Naive thymus-derived CD8-positive, alpha-beta T cell (primary cell): ENCODE data around the gene CAMKK1. TPM values are rescaled to one million over a fixed set of nuclear protein-coding genes. Genes with fewer than 3 reads are reported as not detected.

Source experiments
- ATAC-seq, 2 donors: fragments of 150-1000 bp; cut with Tn5 transposase in 1 of 2; sonication (Bioruptor Pico), chemical (Tn5 transposase) in 1 of 2; 1 replicate in 1 of 2; 2 replicates in 1 of 2; pipeline ENCODE4 v1.10.0; 2021; ENCODE audit warnings: mild to moderate bottlenecking in 2 of 2, moderate library complexity in 2 of 2
- POLR2A ChIA-PET: fragments of 350-600 bp; sonication (Branson Sonifier 250); formaldehyde crosslinking; loops from one replicate; lab custom pipeline; 2021; ENCODE audit warnings: antibody characterized with exemption; lab: Charles Lee
- DNase-seq, 10 donors: peaks; one replicate each; pipeline versions ENCODE4 v3.0.0 to v3.0.0-alpha.2; 2020 to 2022
- H3K27ac Mint-ChIP-seq, 10 donors: one replicate each; pipeline ENCODE4 v1.8.0; 2020 to 2022; ENCODE audit warnings: mild to moderate bottlenecking in 10 of 10, mixed read lengths in 10 of 10, moderate library complexity in 4 of 10, inconsistent platforms in 1 of 10
- H3K27me3 Mint-ChIP-seq, 5 donors: one replicate each; pipeline ENCODE4 v1.8.0; 2021 to 2022; ENCODE audit warnings: mixed read lengths in 5 of 5
- H3K36me3 Mint-ChIP-seq, 3 donors: one replicate each; pipeline ENCODE4 v1.8.0; 2020 to 2022; ENCODE audit warnings: mixed read lengths in 3 of 3, mild to moderate bottlenecking in 2 of 3, inconsistent platforms in 1 of 3
- H3K4me1 Mint-ChIP-seq, 4 donors: one replicate each; pipeline ENCODE4 v1.8.0; 2021 to 2022; ENCODE audit warnings: mixed read lengths in 4 of 4
- H3K4me3 Mint-ChIP-seq, 10 donors: one replicate each; pipeline ENCODE4 v1.8.0; 2020 to 2022; ENCODE audit warnings: mild to moderate bottlenecking in 10 of 10, mixed read lengths in 10 of 10, moderate library complexity in 6 of 10, inconsistent platforms in 1 of 10
- H3K9me3 Mint-ChIP-seq, 9 donors: one replicate each; pipeline ENCODE4 v1.8.0; 2020 to 2022; ENCODE audit warnings: mixed read lengths in 9 of 9, mild to moderate bottlenecking in 3 of 9, inconsistent platforms in 1 of 9, moderate library complexity in 1 of 9
- polyA plus RNA-seq, 3 donors: library from polyadenylated mRNA; unstranded; fragments of 300-500 nt; fragmentation: Illumina TruSeq; gene quantifications; one replicate each; pipeline ENCODE4 v1.2.3, GENCODE V29; 2021
- total RNA-seq, 8 experiments: library from RNA in 2 of 8; stranded (reverse) in 2 of 8; gene quantifications; one replicate each; pipeline ENCODE4 v1.2.3 and lab custom pipeline; 2021 to 2026

CAMKK1 gene
- total and polyA plus RNA-seq, 5 experiments from 2014 or later: 0.33 to 5.3 (median 1.5) TPM

DNA sequence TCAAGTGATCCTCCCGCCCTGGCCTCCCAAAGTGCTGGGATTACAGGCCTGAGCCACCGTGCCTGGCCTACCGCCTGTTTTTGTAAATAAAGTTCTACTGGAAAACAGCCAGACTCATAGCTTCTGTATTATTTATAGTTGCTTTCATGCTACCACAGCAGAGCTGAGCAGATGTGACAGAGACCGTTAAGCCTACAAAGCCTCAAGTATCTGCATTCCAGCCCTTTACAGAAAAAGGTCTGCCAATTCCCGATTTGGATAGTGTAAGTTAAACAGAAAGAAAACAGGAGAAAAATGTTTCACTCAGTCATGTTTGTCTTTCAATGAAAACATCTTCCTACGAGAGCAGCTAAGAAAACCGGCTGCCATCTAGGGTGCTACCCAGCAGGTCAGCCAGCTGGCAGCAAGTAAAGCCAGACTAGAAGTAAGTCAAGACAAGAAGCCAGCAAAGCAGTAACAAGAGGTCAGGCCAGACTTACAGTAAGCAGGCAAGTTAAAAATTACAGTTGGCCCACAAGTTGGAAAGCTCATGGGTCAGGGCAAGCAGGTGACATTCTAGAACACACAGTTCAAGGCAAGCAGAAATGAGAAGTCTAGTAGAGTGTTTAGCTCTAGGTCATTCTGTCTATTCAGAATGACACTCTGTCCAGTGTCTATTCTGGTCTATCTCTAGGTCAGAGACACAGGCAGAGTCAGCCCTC is 64.6 kb downstream of the CAMKK1 start:
- DNase-seq (no peak), ATAC-seq (no peak)
- POLR2A ChIA-PET: interaction anchor here (4.1 kb wide), 1 partner anchor 91 kb away, joined by 23 read pairs; no protein-coding TSS in a partner anchor
- Mint-ChIP-seq H3K27me3 (no peaks in the 10 kb centered on the region), H3K4me3 (no peak overlapping the region), H3K36me3 (peaks cover 3 to 72% (median 11%) of the 10 kb centered on the region in 3 donors), H3K27ac (peak overlapping the region in 2 of 10 donors; percentile 50 to 77), H3K4me1 (peaks cover 0 to 11% (median 2%) of the 10 kb centered on the region in 4 donors), H3K9me3 (no peaks in the 10 kb centered on the region)

DNA sequence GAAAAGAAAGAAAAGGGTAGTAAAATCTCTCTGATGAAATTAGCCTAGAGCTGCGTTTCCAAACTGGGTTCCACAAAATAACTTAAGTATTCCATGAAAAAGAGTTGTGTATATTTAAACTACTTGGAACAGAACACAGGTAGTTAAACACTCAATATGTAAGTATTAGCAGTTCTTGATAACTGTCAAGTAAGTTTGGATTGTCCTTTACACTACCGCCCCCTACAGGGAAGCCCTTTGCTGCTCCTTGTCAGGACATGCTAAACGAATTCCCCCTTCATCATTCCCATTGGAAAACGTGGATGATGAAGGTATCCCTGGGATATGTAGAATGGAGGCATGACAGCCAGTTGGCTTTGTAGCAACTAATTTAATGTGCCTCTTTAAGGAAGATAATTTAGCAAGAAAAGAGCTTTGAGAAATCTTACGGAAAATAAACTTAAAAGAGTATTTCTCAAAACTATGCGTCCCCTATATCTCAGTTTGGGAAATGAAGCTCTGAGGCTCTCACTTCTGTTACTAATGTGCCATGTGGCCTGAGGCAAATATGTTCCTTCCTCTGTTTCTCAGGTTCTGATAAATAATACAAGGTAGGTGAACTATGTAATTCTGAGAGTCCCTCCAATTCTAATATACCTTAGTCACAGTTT is 65.6 kb downstream of the CAMKK1 start:
- DNase-seq (peak; percentile 54 to 88 (median 72)), ATAC-seq (peak in 1 of 2 donors; percentile 65)
- POLR2A ChIA-PET: interaction anchor here (4.1 kb wide), 1 partner anchor 90 kb away, joined by 23 read pairs; no protein-coding TSS in a partner anchor
- peak overlapping the region in 2 of 10 donors; percentile 24 to 63 for H3K27ac Mint-ChIP-seq
- peaks cover 0 to 11% (median 2%) of the 10 kb centered on the region in 4 donors for H3K4me1 Mint-ChIP-seq
- no peak overlapping the region for H3K4me3 Mint-ChIP-seq
- H3K36me3 Mint-ChIP-seq: peaks cover 3 to 73% (median 11%) of the 10 kb centered on the region in 3 donors
- no peaks in the 10 kb centered on the region for H3K9me3 Mint-ChIP-seq
- no peaks in the 10 kb centered on the region for H3K27me3 Mint-ChIP-seq

DNA sequence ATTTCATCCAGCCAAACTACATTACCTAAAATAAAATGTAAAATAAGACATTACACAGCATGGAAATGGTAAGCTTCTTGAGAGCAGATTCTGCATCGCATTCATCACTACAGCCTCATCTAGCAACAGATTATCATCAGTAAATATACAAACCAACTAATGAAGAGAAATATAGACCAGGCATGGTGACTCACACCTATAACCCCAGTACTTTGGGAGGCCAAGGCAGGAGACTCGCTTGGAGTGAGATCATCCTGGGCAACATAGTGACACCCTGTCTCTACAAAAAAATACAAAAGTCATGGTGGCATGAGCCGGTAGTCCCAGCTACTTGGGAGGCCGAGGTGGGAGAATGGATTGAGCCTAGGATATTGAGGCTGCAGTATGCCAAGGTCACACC is 66.7 kb downstream of the CAMKK1 start:
- Mint-ChIP-seq H3K27ac (peak overlapping the region in 1 of 10 donors; percentile 56), H3K4me1 (peaks cover 0 to 11% (median 2%) of the 10 kb centered on the region in 4 donors), H3K4me3 (no peak overlapping the region), H3K9me3 (no peaks in the 10 kb centered on the region), H3K36me3 (peaks cover 4 to 83% (median 11%) of the 10 kb centered on the region in 3 donors), H3K27me3 (no peaks in the 10 kb centered on the region)
- ATAC-seq: no peak
- POLR2A ChIA-PET: interaction anchor here (4.1 kb wide), 1 partner anchor 89 kb away, joined by 23 read pairs; no protein-coding TSS in a partner anchor
- DNase-seq: no peak

DNA sequence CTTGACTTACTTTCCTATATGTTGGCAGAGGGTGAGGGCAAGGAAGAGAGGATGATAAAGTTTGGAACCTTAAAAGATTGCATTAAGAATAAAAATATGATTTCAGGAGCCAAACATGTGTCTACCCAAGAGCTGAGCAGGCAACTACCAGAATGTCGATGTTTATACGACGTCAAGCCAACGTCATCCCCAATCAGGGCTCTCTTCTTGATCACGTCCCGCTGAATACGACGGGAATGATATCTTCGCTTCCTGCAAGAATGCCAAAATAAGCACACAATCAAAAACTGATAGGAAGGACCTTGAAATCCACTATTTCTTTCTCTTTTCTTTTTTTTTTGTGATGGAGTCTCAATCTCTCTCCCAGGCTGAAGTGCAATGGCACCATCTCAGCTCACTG is 71.8 kb downstream of the CAMKK1 start:
- no peaks in the 10 kb centered on the region for H3K9me3 Mint-ChIP-seq
- peak overlapping the region in 1 of 10 donors; percentile 3 for H3K27ac Mint-ChIP-seq
- H3K4me3 Mint-ChIP-seq: no peak overlapping the region
- POLR2A ChIA-PET: no interaction called here
- no peak for ATAC-seq
- DNase-seq: no peak
- H3K27me3 Mint-ChIP-seq: no peaks in the 10 kb centered on the region
- H3K36me3 Mint-ChIP-seq: peaks cover 10 to 89% (median 13%) of the 10 kb centered on the region in 3 donors
- H3K4me1 Mint-ChIP-seq: no peaks in the 10 kb centered on the region

DNA sequence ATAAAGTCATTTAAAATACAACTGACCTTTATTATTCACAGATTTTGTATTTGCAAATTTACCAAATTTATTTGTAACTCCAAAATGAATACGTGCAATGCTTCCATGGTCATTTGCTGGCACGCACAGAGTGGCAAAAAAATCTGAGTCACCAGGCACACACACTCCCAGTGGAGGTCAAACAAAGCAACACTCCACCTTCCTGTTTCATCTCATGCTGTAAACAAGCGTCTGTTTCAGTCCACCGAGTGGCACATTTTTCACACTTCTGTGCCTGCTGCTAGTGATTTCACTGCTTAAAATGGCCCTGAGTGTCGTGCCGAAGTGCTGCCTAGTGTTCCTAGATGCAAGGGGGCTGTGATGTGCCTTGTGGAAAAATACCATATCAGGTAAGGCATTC is 74.1 kb downstream of the CAMKK1 start:
- Mint-ChIP-seq H3K9me3 (no peaks in the 10 kb centered on the region), H3K4me3 (no peak overlapping the region), H3K36me3 (peaks cover 6 to 92% (median 27%) of the 10 kb centered on the region in 3 donors), H3K27me3 (no peaks in the 10 kb centered on the region), H3K27ac (no peak overlapping the region), H3K4me1 (peaks cover 0 to 2% (median 0%) of the 10 kb centered on the region in 4 donors)
- DNase-seq (no peak), ATAC-seq (no peak)
- POLR2A ChIA-PET: interaction anchor here (0.7 kb wide), 2 partner anchors 78 to 605 kb away, joined by 3 to 4 read pairs; no protein-coding TSS in a partner anchor

DNA sequence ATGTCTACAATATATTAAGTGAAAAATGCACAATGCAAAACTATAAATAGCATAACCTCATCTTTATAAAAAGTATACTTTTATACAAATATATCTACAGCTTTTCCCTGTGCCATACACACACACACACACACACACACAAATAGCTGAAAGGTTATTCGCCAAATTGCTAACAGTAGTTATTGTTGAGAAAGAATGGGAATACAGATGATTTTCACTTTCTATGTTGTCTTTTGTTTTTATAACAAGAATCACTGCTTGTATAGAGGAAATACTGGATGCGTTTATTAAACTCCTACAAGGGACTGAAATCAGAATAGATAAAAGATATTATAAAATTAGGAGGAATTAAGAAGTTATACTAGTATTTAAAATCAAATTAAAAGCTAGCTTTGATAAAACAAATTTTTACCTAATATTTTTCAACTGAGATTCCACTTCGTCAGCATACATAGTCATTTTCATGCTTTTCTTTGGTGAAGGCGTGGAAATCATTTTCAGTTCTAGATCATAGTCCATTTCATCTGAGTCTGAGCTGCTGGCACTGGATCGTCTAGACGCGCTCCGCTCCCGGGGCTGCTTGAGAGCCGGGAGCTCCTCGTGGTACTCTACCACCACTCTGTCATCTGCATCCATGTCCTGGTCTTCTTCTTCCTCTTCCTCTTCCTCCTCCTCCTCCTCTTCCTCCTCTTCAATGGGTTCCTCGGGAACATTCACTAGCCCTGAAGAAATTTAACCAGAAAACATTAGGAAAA is 74.8 kb downstream of the CAMKK1 start:
- no peak for ATAC-seq
- Mint-ChIP-seq H3K27me3 (no peaks in the 10 kb centered on the region), H3K4me1 (peaks cover 0 to 2% (median 0%) of the 10 kb centered on the region in 4 donors), H3K27ac (peak overlapping the region in 1 of 10 donors; percentile 16), H3K4me3 (no peak overlapping the region), H3K36me3 (peaks cover 4 to 92% (median 27%) of the 10 kb centered on the region in 3 donors), H3K9me3 (no peaks in the 10 kb centered on the region)
- no peak for DNase-seq
- POLR2A ChIA-PET: no interaction called here

DNA sequence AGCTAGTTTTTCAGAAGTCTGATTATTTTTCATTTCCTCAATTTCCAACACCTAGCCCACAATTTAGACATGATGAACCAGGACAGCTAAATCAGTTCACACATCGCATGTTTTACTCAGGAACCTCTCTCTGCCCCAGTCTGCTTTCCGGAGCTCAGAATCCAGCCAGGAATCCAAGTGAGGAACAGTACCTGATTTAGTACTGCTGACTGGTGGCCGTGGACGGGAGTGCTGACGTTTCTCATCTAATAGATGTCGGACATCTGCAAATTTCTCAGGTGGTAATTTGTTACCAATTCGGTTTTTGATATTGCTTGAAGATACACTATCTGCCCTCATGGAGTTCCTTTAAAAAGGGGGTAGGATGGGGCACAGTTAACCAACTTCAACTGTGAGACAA is 76.9 kb downstream of the CAMKK1 start:
- H3K9me3 Mint-ChIP-seq: no peaks in the 10 kb centered on the region
- no peak for DNase-seq
- peaks cover 0 to 4% (median 0%) of the 10 kb centered on the region in 4 donors for H3K4me1 Mint-ChIP-seq
- H3K27me3 Mint-ChIP-seq: no peaks in the 10 kb centered on the region
- no peak for ATAC-seq
- POLR2A ChIA-PET: no interaction called here
- no peak overlapping the region for H3K4me3 Mint-ChIP-seq
- peak overlapping the region in 1 of 10 donors; percentile 16 for H3K27ac Mint-ChIP-seq
- peaks cover 4 to 90% (median 31%) of the 10 kb centered on the region in 3 donors for H3K36me3 Mint-ChIP-seq

DNA sequence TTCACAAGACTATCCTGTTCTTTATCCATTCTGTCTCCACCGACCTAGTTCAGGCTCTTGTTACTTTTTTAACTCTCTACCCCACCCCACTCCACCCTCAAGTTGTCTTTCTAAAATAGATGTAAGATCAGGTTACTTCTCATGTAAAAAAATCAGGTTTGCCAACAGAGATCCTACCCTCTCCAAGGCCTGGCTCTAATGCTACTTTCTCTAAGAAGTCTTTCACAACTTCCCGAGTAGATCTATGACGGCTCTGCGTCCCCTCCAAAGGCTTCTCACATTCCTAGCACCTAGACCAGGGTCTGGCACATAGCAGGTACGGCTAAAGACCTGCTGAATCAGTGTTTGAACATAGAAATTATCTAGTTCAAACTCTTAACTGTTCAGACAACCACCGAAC is 77.7 kb downstream of the CAMKK1 start:
- Mint-ChIP-seq H3K27ac (peak overlapping the region in 3 of 10 donors; percentile 16 to 80 (median 57)), H3K36me3 (peaks cover 4 to 90% (median 28%) of the 10 kb centered on the region in 3 donors), H3K27me3 (no peaks in the 10 kb centered on the region), H3K9me3 (no peaks in the 10 kb centered on the region), H3K4me3 (no peak overlapping the region), H3K4me1 (peaks cover 0 to 4% (median 0%) of the 10 kb centered on the region in 4 donors)
- POLR2A ChIA-PET: no interaction called here
- no peak for DNase-seq
- ATAC-seq: no peak

DNA sequence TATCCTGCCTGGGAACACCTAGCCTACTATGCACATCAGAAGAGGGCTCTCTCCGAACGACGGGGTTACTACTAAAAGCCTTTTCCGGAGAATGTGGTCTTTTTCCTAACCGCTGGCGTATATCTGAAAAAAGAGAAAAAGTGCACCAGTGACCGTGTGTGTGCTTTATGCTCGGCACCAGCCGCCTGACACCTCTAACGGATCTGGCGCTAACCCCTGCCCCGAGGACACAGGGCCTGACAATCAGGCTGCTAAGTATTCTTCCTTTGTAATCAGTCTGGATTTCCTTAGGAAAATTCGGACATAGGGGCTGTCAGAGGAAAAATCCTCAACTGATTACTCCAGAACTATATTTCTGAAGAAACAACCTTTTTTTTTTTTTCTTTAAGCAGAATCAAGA is 78.5 kb downstream of the CAMKK1 start:
- no peak overlapping the region for H3K27ac Mint-ChIP-seq
- peaks cover 0 to 4% (median 0%) of the 10 kb centered on the region in 4 donors for H3K4me1 Mint-ChIP-seq
- peaks cover 4 to 90% (median 26%) of the 10 kb centered on the region in 3 donors for H3K36me3 Mint-ChIP-seq
- no peaks in the 10 kb centered on the region for H3K9me3 Mint-ChIP-seq
- ATAC-seq: no peak
- DNase-seq: no peak
- POLR2A ChIA-PET: no interaction called here
- no peak overlapping the region for H3K4me3 Mint-ChIP-seq
- H3K27me3 Mint-ChIP-seq: no peaks in the 10 kb centered on the region

DNA sequence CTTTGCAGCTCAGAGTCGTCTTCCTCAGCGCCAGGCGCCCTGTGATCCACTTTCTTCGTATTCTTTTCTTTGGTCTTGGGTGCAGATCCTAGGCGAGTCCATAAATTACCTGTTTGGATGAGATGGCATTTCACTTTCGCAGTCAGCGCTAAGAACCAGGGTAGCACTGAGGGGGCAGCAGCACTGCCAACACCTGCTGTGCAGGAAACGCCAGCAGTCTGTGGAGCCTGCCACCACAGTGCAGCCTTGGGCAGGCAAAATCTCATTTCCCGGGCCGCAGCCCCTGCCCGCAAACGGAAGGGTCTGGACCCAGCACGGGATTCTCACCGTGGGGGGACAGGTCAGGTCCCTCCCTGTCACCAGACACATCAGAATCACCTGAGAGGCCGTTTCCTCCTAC is 79.7 kb downstream of the CAMKK1 start:
- Mint-ChIP-seq H3K27me3 (no peaks in the 10 kb centered on the region), H3K27ac (peak overlapping the region in 1 of 10 donors; percentile 53), H3K9me3 (no peaks in the 10 kb centered on the region), H3K36me3 (peaks cover 0 to 85% (median 21%) of the 10 kb centered on the region in 3 donors), H3K4me1 (peaks cover 0 to 4% (median under 1%) of the 10 kb centered on the region in 4 donors), H3K4me3 (no peak overlapping the region)
- POLR2A ChIA-PET: no interaction called here
- DNase-seq (no peak), ATAC-seq (no peak)

DNA sequence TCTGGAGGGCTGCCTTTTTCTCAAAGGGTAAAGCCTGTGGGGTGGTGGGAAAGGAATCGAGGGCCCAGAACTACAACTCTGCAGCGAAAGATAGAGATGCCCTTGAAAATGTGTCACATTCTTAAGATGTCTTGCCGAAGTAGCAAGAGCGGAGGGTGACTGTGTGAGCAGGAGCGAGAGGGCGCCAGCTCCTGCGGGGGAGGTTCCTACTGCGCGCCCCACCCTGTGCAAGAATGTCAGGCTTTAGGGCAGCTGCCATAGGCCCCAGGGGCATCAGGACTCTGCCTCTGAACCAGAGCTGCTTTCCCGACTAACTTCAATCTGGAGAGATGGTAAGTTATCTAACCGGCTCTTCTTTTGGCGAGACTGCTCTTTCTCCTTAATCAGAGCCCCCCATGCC is 80.1 kb downstream of the CAMKK1 start:
- POLR2A ChIA-PET: no interaction called here
- ATAC-seq (no peak), DNase-seq (no peak)
- Mint-ChIP-seq H3K4me1 (peaks cover 0 to 4% (median under 1%) of the 10 kb centered on the region in 4 donors), H3K27ac (peak overlapping the region in 3 of 10 donors; percentile 22 to 53 (median 43)), H3K27me3 (no peaks in the 10 kb centered on the region), H3K4me3 (no peak overlapping the region), H3K9me3 (no peaks in the 10 kb centered on the region), H3K36me3 (peaks cover 0 to 85% (median 21%) of the 10 kb centered on the region in 3 donors)

DNA sequence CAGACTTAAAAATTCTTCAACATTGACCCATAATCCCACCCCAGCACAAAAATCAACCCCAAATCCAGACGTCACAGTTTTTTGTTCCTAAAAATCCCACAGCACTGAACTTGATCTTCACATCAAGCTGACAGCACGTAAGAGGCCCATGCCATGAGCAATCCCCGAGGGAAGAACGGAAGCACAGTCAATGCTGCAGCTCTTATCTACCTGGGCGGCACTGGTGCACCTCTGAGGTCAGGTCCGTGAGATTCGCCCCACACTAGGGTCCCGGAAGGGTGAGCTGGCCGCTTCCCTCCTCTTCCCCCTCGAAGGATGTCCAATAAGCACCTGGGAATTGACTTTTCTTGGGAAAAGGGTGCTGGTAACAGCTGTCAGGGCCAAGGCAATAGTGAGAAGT is 80.6 kb downstream of the CAMKK1 start:
- DNase-seq (no peak), ATAC-seq (no peak)
- Mint-ChIP-seq H3K36me3 (peaks cover 0 to 86% (median 21%) of the 10 kb centered on the region in 3 donors), H3K9me3 (no peaks in the 10 kb centered on the region), H3K27me3 (no peaks in the 10 kb centered on the region), H3K27ac (peak overlapping the region in 2 of 10 donors; percentile 23 to 44), H3K4me1 (peaks cover 0 to 4% (median under 1%) of the 10 kb centered on the region in 4 donors), H3K4me3 (no peak overlapping the region)
- POLR2A ChIA-PET: no interaction called here
